SK-N-SH (cell line): ENCODE data around the gene CSF2RB. TPM values are rescaled to one million over a fixed set of nuclear protein-coding genes. Genes with fewer than 3 reads are reported as not detected.

ENCODE experiments used
- CTCF ChIA-PET: fragments of 300-600, 350-600 bp; formaldehyde crosslinking; extraction: SDS; loops from one replicate; lab custom pipeline; 2021; lab: Yijun Ruan, JAX
- POLR2A ChIA-PET: fragments of 350-600 bp; sonication (Branson Sonifier 250); formaldehyde crosslinking; extraction: SDS; loops from one replicate; lab custom pipeline; 2020; ENCODE audit warnings: antibody characterized with exemption, inconsistent platforms; lab: Yijun Ruan, JAX
- DNase-seq: peaks from one replicate; pipeline ENCODE4 v3.0.0; 2012
- H2AFZ ChIP-seq: fragments of 200-600 bp; sonication (generic); 2 replicates; pipeline ENCODE4 v1.8.1; 2016; ENCODE audit warnings: antibody characterized with exemption, mild to moderate bottlenecking, low read depth
- H3F3A ChIP-seq: fragments of 200-600 bp; sonication (generic); replicated peaks from 2 replicates; pipeline ENCODE3; 2016; ENCODE audit warnings: antibody characterized with exemption, mild to moderate bottlenecking; ENCODE audit not compliant: insufficient read depth
- H3K27ac ChIP-seq, 2 experiments: fragments of 200-500 bp in 1 of 2; fragments of 200-600 bp in 1 of 2; sonication (Bioruptor generic) in 1 of 2; sonication (generic), shearing (Covaris generic) in 1 of 2; 2 replicates each; pipeline versions ENCODE4 v1.5.1 to v1.6.1; 2014 to 2016; ENCODE audit warnings: low read depth in 2 of 2, inconsistent platforms in 1 of 2, low read length in 1 of 2, mild to moderate bottlenecking in 1 of 2, mixed read lengths in 1 of 2
- H3K27me3 ChIP-seq: fragments of 200-600 bp; sonication (generic), shearing (Covaris generic); 2 replicates; pipeline ENCODE4 v1.6.1; 2016; ENCODE audit warnings: mixed run types; ENCODE audit not compliant: insufficient read depth
- H3K36me3 ChIP-seq, 2 experiments: fragments of 200-500 bp in 1 of 2; fragments of 200-600 bp in 1 of 2; sonication (Bioruptor generic) in 1 of 2; sonication (generic) in 1 of 2; replicated peaks in 1 of 2; 2 replicates each; pipeline versions ENCODE3 to v1.5.1; 2014 to 2016; ENCODE audit warnings: low read length in 1 of 2, mild to moderate bottlenecking in 1 of 2; ENCODE audit not compliant: insufficient read depth in 2 of 2, control insufficient read depth in 1 of 2
- H3K4me1 ChIP-seq, 2 experiments: fragments of 200-500 bp in 1 of 2; fragments of 200-600 bp in 1 of 2; sonication (Bioruptor generic) in 1 of 2; sonication (generic), shearing (Covaris generic) in 1 of 2; 2 replicates each; pipeline versions ENCODE4 v1.5.1 to v1.6.1; 2014 to 2016; ENCODE audit warnings: low read depth in 1 of 2, low read length in 1 of 2, mixed run types in 1 of 2; ENCODE audit not compliant: insufficient read depth in 2 of 2, control insufficient read depth in 1 of 2
- H3K4me2 ChIP-seq: fragments of 200-600 bp; sonication (generic), shearing (Covaris generic); 2 replicates; pipeline ENCODE4 v1.6.1; 2017; ENCODE audit warnings: mixed run types
- H3K4me3 ChIP-seq, 2 experiments: fragments of 200-500 bp in 1 of 2; fragments of 200-600 bp in 1 of 2; sonication (Bioruptor generic) in 1 of 2; sonication (generic), shearing (Covaris generic) in 1 of 2; 2 replicates each; pipeline versions ENCODE4 v1.5.1 to v1.8.1; 2014 to 2016; ENCODE audit warnings: low read depth in 2 of 2, inconsistent platforms in 1 of 2, low read length in 1 of 2, mild to moderate bottlenecking in 1 of 2, mixed read lengths in 1 of 2, moderate library complexity in 1 of 2
- H3K79me2 ChIP-seq: fragments of 200-600 bp; sonication (generic); 2 replicates; pipeline ENCODE4 v1.8.1; 2017; ENCODE audit warnings: mild to moderate bottlenecking; ENCODE audit not compliant: insufficient read depth
- H3K9ac ChIP-seq: fragments of 200-600 bp; sonication (generic); 2 replicates; pipeline ENCODE4 v1.6.1; 2017; ENCODE audit warnings: mixed run types
- H3K9me2 ChIP-seq: fragments of 200-600 bp; sonication (generic); 2 replicates; pipeline ENCODE4 v1.6.1; 2017; ENCODE audit warnings: mixed run types
- H3K9me3 ChIP-seq: fragments of 200-600 bp; sonication (generic); 2 replicates; pipeline ENCODE4 v1.6.1; 2017; ENCODE audit warnings: mixed run types, mild to moderate bottlenecking, moderate library complexity
- H4K20me1 ChIP-seq: fragments of 200-600 bp; sonication (generic); 2 replicates; pipeline ENCODE4 v1.6.1; 2017; ENCODE audit warnings: mild to moderate bottlenecking, mixed run types; ENCODE audit not compliant: insufficient read depth
- FOSL2 ChIP-seq: IDR thresholded peaks from 2 replicates; pipeline ENCODE4 v1.4.0; 2012; ENCODE audit warnings: low read depth, mild to moderate bottlenecking, moderate library complexity, borderline replicate concordance
- JUND ChIP-seq: IDR thresholded peaks from 2 replicates; pipeline ENCODE4 v1.4.0; 2012
- NFIC ChIP-seq: IDR thresholded peaks from 2 replicates; pipeline ENCODE4 v1.4.0; 2012; ENCODE audit warnings: borderline replicate concordance
- NRF1 ChIP-seq: IDR thresholded peaks from 2 replicates; pipeline ENCODE4 v1.6.1; 2012; ENCODE audit warnings: low read depth, mild to moderate bottlenecking, low read length
- RAD21 ChIP-seq: IDR thresholded peaks from 2 replicates; pipeline ENCODE4 v1.6.1; 2012; ENCODE audit warnings: mild to moderate bottlenecking, low read length
- RCOR1 ChIP-seq: fragments of 150-350 bp; IDR thresholded peaks from 2 replicates; pipeline ENCODE4 v1.6.1; 2017; ENCODE audit warnings: antibody characterized with exemption, low read length
- RXRA ChIP-seq: IDR thresholded peaks from 2 replicates; pipeline ENCODE4 v1.4.0; 2012; ENCODE audit warnings: low read depth, mild to moderate bottlenecking, borderline replicate concordance
- SIN3A ChIP-seq: IDR thresholded peaks from 2 replicates; pipeline ENCODE4 v1.6.1; 2012; ENCODE audit warnings: low read depth, mild to moderate bottlenecking, low read length, moderate library complexity, borderline replicate concordance
- TAF1 ChIP-seq: IDR thresholded peaks from 2 replicates; pipeline ENCODE4 v1.6.1; 2012; ENCODE audit warnings: low read depth, mild to moderate bottlenecking, low read length, moderate library complexity, borderline replicate concordance
- WGBS: methylation state at CpG from one replicate; pipeline ENCODE4 v1.1.6; 2017; ENCODE audit warnings: low lambda C conversion rate; 5-methylcytosine and 5-hydroxymethylcytosine counted together
- polyA plus RNA-seq, 3 experiments: library from polyadenylated mRNA; depleted of rRNA; stranded (reverse); fragments of >200 nt; gene quantifications; 2 replicates each; pipeline ENCODE4 v1.2.3, GENCODE V29; 2012
- TF ChIP-seq, protein P1 (sequence below): IDR thresholded peaks from 2 replicates; pipeline ENCODE4 v1.4.0; 2012; ENCODE audit warnings: low read depth, borderline replicate concordance
- TF ChIP-seq, protein P2 (sequence below): fragments of 150-350 bp; IDR thresholded peaks from 2 replicates; pipeline ENCODE4 v1.6.1; 2016; ENCODE audit warnings: mild to moderate bottlenecking, low read depth, low read length
- TF ChIP-seq, protein P3 (sequence below): IDR thresholded peaks from 2 replicates; pipeline ENCODE4 v1.4.0; 2012; ENCODE audit warnings: low read depth, borderline replicate concordance
- TF ChIP-seq, protein P4 (sequence below): IDR thresholded peaks from 2 replicates; pipeline ENCODE4 v1.6.1; 2012; ENCODE audit warnings: mild to moderate bottlenecking, low read depth, low read length, moderate library complexity

CSF2RB gene
- polyA plus RNA-seq, 1 of the 3 experiments (the other 2 are of a cell fraction), result not detected

DNA sequence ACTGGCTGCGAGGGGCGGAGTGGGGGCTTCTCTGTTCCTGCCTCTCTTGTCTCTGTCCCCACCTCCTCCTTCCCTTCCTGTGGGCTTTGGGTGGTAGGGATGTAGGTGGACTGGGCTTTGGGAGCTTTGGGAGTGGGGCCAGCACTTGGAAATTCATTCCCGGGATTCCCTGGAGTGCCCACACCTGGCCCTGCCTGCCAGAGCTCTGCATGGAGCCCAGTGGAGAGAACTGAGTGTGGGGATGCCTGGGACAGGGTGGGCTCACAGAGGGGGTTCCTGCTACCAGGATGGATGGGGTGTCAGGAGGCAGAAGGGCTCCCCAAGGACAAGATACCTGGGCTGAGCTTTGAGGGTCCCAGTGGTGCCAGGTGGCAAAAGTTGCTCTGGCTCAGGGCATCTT, 22.3 kb downstream of the CSF2RB start:
- DNase-seq, result no peak
- H3K27ac ChIP-seq, result no peak overlapping the region
- H4K20me1 ChIP-seq, result no peaks in the 10 kb centered on the region
- peaks cover 14% of the 10 kb centered on the region; the same call in 1 of the 2 replicates for H3K27me3 ChIP-seq
- no peaks in the 10 kb centered on the region for H3K36me3 ChIP-seq
- CTCF ChIA-PET, result interaction anchor here (0.8 kb wide), 1 partner anchor 79 kb away, joined by 4 read pairs; no protein-coding TSS in a partner anchor
- H3F3A ChIP-seq, result no peaks in the 10 kb centered on the region
- H3K9ac ChIP-seq, result no peak overlapping the region
- H3K4me2 ChIP-seq, result no peak overlapping the region
- H3K4me3 ChIP-seq, result no peak overlapping the region
- no peaks in the 10 kb centered on the region for H3K9me3 ChIP-seq
- no peaks in the 10 kb centered on the region for H3K79me2 ChIP-seq
- no peaks in the 10 kb centered on the region for H3K4me1 ChIP-seq
- H2AFZ ChIP-seq, result no peak overlapping the region
- TF ChIP-seq TAF1, result no peak
- TF ChIP-seq FOSL2, result no peak
- TF ChIP-seq NRF1, result no peak
- no peak for TF ChIP-seq RXRA
- TF ChIP-seq, protein P1, sequence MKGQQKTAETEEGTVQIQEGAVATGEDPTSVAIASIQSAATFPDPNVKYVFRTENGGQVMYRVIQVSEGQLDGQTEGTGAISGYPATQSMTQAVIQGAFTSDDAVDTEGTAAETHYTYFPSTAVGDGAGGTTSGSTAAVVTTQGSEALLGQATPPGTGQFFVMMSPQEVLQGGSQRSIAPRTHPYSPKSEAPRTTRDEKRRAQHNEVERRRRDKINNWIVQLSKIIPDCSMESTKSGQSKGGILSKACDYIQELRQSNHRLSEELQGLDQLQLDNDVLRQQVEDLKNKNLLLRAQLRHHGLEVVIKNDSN, result no peak
- TF ChIP-seq SIN3A, result no peak
- no peak for TF ChIP-seq RAD21
- TF ChIP-seq, protein P2, sequence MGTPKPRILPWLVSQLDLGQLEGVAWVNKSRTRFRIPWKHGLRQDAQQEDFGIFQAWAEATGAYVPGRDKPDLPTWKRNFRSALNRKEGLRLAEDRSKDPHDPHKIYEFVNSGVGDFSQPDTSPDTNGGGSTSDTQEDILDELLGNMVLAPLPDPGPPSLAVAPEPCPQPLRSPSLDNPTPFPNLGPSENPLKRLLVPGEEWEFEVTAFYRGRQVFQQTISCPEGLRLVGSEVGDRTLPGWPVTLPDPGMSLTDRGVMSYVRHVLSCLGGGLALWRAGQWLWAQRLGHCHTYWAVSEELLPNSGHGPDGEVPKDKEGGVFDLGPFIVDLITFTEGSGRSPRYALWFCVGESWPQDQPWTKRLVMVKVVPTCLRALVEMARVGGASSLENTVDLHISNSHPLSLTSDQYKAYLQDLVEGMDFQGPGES, result no peak
- TF ChIP-seq, protein P3, sequence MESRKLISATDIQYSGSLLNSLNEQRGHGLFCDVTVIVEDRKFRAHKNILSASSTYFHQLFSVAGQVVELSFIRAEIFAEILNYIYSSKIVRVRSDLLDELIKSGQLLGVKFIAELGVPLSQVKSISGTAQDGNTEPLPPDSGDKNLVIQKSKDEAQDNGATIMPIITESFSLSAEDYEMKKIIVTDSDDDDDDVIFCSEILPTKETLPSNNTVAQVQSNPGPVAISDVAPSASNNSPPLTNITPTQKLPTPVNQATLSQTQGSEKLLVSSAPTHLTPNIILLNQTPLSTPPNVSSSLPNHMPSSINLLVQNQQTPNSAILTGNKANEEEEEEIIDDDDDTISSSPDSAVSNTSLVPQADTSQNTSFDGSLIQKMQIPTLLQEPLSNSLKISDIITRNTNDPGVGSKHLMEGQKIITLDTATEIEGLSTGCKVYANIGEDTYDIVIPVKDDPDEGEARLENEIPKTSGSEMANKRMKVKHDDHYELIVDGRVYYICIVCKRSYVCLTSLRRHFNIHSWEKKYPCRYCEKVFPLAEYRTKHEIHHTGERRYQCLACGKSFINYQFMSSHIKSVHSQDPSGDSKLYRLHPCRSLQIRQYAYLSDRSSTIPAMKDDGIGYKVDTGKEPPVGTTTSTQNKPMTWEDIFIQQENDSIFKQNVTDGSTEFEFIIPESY, result no peak
- TF ChIP-seq, protein P4, sequence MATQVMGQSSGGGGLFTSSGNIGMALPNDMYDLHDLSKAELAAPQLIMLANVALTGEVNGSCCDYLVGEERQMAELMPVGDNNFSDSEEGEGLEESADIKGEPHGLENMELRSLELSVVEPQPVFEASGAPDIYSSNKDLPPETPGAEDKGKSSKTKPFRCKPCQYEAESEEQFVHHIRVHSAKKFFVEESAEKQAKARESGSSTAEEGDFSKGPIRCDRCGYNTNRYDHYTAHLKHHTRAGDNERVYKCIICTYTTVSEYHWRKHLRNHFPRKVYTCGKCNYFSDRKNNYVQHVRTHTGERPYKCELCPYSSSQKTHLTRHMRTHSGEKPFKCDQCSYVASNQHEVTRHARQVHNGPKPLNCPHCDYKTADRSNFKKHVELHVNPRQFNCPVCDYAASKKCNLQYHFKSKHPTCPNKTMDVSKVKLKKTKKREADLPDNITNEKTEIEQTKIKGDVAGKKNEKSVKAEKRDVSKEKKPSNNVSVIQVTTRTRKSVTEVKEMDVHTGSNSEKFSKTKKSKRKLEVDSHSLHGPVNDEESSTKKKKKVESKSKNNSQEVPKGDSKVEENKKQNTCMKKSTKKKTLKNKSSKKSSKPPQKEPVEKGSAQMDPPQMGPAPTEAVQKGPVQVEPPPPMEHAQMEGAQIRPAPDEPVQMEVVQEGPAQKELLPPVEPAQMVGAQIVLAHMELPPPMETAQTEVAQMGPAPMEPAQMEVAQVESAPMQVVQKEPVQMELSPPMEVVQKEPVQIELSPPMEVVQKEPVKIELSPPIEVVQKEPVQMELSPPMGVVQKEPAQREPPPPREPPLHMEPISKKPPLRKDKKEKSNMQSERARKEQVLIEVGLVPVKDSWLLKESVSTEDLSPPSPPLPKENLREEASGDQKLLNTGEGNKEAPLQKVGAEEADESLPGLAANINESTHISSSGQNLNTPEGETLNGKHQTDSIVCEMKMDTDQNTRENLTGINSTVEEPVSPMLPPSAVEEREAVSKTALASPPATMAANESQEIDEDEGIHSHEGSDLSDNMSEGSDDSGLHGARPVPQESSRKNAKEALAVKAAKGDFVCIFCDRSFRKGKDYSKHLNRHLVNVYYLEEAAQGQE, result no peak
- no peak for TF ChIP-seq RCOR1
- no peak for TF ChIP-seq NFIC
- TF ChIP-seq JUND, result no peak
- POLR2A ChIA-PET, result interaction anchor here (0.5 kb wide), 1 partner anchor 17 kb away, joined by 4 read pairs; no protein-coding TSS in a partner anchor
- 68% methylated on average over 3 of the region's 3 CpGs for WGBS
- H3K9me2 ChIP-seq, result no peaks in the 10 kb centered on the region
